SU-DHL-6 (cell line): Measurements from ENCODE around the gene LITAFD.

Source experiments
- EZH2phosphoT487 ChIP-seq: fragments of 200-600 bp; sonication (generic), shearing (Covaris generic); conservative IDR thresholded peaks from 2 replicates; pipeline ENCODE4 v1.6.1; 2018; ENCODE audit warnings: mild to moderate bottlenecking, antibody characterized with exemption, low read length, moderate library complexity, mixed read lengths
- TF ChIP-seq, protein P1 (sequence below): fragments of 200-600 bp; sonication (generic); IDR thresholded peaks from one replicate; pipeline ENCODE4 v1.5.1; 2017; ENCODE audit warnings: antibody characterized with exemption, mild to moderate bottlenecking, low read length, moderate library complexity; ENCODE audit not compliant: insufficient read depth, poor library complexity, severe bottlenecking

- TF ChIP-seq, protein P1, sequence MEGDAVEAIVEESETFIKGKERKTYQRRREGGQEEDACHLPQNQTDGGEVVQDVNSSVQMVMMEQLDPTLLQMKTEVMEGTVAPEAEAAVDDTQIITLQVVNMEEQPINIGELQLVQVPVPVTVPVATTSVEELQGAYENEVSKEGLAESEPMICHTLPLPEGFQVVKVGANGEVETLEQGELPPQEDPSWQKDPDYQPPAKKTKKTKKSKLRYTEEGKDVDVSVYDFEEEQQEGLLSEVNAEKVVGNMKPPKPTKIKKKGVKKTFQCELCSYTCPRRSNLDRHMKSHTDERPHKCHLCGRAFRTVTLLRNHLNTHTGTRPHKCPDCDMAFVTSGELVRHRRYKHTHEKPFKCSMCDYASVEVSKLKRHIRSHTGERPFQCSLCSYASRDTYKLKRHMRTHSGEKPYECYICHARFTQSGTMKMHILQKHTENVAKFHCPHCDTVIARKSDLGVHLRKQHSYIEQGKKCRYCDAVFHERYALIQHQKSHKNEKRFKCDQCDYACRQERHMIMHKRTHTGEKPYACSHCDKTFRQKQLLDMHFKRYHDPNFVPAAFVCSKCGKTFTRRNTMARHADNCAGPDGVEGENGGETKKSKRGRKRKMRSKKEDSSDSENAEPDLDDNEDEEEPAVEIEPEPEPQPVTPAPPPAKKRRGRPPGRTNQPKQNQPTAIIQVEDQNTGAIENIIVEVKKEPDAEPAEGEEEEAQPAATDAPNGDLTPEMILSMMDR: no peak
- TF ChIP-seq EZH2phosphoT487: no peak
Observed at GRCh38 chr16:8888951-8889892, 7.1 kb downstream of the LITAFD start.
